AG09309 (cell line): ENCODE measurements around the gene LAT.
"Not testable (repeated sequence)": the region's sequence is repeated elsewhere in the genome, so short reads cannot be mapped to it uniquely, and the experiment has no call there.

Experiments used
- DNase-seq: peaks from one replicate; pipeline ENCODE4 v3.0.0-alpha.2; 2010; ENCODE audit warnings: low read depth
- H3K4me3 ChIP-seq: 2 replicates; pipeline ENCODE4 v1.5.1; 2011; ENCODE audit warnings: mild to moderate bottlenecking, low read depth, low read length, moderate library complexity; ENCODE audit not compliant: control insufficient read depth
- CTCF ChIP-seq: IDR thresholded peaks from 2 replicates; pipeline ENCODE4 v1.5.1; 2011; ENCODE audit warnings: mild to moderate bottlenecking, low read depth, low read length, inconsistent platforms; ENCODE audit not compliant: insufficient read depth, control insufficient read depth; ENCODE audit errors: missing control alignments

Gene LAT

GRCh38 chr16:28984619-28985135 lies at the start of gene LAT:
LAT (plus strand) TSS chr16:28985052; CDS start chr16:28985418, 366 bp downstream.
- TF ChIP-seq CTCF = no peak
- DNase-seq = no peak
- no peak within 1 kb of the TSS for H3K4me3 ChIP-seq

GRCh38 chr16:28935346-28935745 lies 49.5 kb upstream of the LAT start:
- DNase-seq = no peak
- TF ChIP-seq CTCF = no peak
- no peak overlapping the region for H3K4me3 ChIP-seq

GRCh38 chr16:28935924-28936783 lies 48.7 kb upstream of the LAT start:
- TF ChIP-seq CTCF = no peak
- no peak overlapping the region for H3K4me3 ChIP-seq
- DNase-seq = no peak

- no peak for DNase-seq
- H3K4me3 ChIP-seq = no peak overlapping the region
- TF ChIP-seq CTCF = no peak
These were observed 48.1 kb upstream of the LAT start for GRCh38 chr16:28936784-28937155.

GRCh38 chr16:28937222-28937876 lies 47.5 kb upstream of the LAT start:
- no peak overlapping the region for H3K4me3 ChIP-seq
- DNase-seq = no peak
- no peak for TF ChIP-seq CTCF

- no peak overlapping the region for H3K4me3 ChIP-seq
- no peak for DNase-seq
- TF ChIP-seq CTCF = no peak
These were observed 46.1 kb upstream of the LAT start for GRCh38 chr16:28938721-28939120.

- DNase-seq, H3K4me3 ChIP-seq: not testable (repeated sequence)
These were observed 45.0 kb upstream of the LAT start for GRCh38 chr16:28939825-28940224.
